Measurements from ENCODE around the gene AP2A1.

AP2A1 gene

GRCh38 chr19:49739933-49740332, 26.9 kb upstream of the AP2A1 start:
- TF ChIP-seq, protein P1, sequence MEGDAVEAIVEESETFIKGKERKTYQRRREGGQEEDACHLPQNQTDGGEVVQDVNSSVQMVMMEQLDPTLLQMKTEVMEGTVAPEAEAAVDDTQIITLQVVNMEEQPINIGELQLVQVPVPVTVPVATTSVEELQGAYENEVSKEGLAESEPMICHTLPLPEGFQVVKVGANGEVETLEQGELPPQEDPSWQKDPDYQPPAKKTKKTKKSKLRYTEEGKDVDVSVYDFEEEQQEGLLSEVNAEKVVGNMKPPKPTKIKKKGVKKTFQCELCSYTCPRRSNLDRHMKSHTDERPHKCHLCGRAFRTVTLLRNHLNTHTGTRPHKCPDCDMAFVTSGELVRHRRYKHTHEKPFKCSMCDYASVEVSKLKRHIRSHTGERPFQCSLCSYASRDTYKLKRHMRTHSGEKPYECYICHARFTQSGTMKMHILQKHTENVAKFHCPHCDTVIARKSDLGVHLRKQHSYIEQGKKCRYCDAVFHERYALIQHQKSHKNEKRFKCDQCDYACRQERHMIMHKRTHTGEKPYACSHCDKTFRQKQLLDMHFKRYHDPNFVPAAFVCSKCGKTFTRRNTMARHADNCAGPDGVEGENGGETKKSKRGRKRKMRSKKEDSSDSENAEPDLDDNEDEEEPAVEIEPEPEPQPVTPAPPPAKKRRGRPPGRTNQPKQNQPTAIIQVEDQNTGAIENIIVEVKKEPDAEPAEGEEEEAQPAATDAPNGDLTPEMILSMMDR (conservative IDR thresholded peaks at IDR 0.05) = no peak
- no peak for TF ChIP-seq ZFX (IDR thresholded peaks at IDR 0.05)
- no peak overlapping the region for H3K27ac ChIP-seq

DNA sequence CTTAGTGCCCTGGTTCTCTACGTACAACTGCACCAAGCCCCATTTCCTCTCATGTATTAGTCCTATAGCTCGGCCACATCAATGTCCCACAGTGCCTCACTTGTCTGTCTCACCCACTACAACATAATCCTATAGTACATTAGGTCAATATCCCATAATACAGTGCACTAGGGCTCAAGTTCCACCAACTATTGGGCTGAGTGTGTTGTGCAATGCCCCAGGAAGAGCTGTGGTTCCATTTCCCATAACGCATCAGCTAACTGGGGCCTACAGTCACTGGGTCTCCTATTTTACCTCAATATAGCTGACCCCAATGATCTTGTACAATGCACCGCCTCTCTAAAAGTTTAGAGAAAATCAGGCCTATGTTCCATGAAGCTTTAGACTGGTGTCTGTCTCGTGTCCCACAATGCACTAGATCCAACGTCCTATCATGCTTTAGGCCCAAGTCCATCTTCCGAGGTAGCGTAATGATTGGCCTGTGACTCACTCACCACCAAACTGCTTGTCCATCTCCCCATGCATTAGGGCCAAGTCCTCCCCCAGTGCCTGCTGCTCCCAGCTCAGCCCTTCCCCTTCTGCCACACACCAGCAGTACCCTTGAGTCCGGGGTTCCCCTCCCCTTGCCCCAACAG, 25.5 kb upstream of the AP2A1 start:
- TF ChIP-seq ZFX (IDR thresholded peaks at IDR 0.05) = no peak
- TF ChIP-seq, protein P1 (conservative IDR thresholded peaks at IDR 0.05) = no peak
- no peak overlapping the region for H3K27ac ChIP-seq

DNA sequence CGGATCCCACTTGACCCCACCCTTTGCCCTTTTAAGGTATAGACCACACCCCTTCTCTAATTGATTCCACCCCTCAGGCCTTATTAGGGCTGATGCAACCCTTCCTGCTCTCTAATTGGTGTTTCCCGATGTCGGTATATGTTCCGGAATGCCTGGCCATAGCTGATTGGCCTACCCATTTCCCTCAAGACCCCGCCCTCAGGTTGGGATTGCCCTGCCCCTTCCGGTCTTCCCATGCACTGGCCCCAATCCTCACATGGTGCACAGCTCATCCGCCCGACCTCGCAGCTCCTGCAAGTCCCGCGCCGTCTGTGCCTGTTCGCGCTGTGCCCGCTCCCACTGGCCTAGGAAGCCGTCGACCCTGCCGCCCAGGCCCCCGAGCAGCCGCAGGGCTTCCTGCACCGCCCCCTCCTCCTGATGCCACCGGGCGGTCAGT, 21.8 kb upstream of the AP2A1 start:
- no peak overlapping the region for H3K27ac ChIP-seq
- TF ChIP-seq, protein P1 (conservative IDR thresholded peaks at IDR 0.05) = no peak
- no peak for TF ChIP-seq ZFX (IDR thresholded peaks at IDR 0.05)

DNA sequence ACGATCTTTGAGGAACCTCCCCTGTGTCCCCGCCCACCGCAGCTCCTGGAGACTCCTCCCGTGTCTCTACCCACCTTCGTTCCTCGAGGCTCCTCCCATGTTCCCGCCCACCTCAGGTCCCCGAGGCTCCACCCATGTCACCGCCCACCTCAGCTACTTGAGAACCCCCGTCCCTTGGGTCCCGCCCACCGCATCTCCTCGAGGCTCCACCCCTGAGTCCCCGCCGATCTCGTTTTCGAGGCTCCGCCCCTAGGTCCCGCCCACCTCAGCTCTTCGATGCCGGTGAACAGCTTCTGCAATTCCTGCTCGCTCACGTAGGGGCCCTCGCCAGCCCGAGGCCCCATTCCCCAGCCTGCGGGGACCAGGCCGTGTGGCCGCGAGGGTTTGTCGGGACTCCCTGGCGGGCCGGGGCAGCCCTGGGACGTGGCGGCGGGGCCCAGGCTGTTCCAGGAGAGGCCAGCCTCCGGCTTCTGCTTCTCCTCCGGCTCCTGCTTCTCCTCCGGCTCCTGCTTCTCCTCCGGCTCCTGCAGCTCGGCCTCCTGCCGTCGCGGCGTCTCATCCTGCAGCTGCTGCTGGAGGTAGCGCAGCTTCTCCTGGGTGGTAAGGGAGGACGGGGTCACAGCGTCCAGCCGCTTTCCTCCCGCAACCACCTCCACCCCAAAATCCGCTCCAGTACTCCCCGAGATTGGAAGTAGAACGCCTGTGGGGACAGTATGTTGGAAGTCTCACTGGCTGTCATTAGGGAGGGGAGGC, 20.4 kb upstream of the AP2A1 start:
- H3K27ac ChIP-seq = no peak overlapping the region
- TF ChIP-seq, protein P1 (conservative IDR thresholded peaks at IDR 0.05) = no peak
- no peak for TF ChIP-seq ZFX (IDR thresholded peaks at IDR 0.05)

- TF ChIP-seq, protein P1 (conservative IDR thresholded peaks at IDR 0.05) = no peak
- no peak for TF ChIP-seq ZFX (IDR thresholded peaks at IDR 0.05)
- H3K27ac ChIP-seq = no peak overlapping the region
These were observed 17.6 kb upstream of the AP2A1 start for GRCh38 chr19:49749055-49749716.

- TF ChIP-seq ZFX (IDR thresholded peaks at IDR 0.05) = no peak
- TF ChIP-seq, protein P1 (conservative IDR thresholded peaks at IDR 0.05) = no peak
- H3K27ac ChIP-seq = no peak overlapping the region
These were observed 17.0 kb upstream of the AP2A1 start for GRCh38 chr19:49749771-49750170.

DNA sequence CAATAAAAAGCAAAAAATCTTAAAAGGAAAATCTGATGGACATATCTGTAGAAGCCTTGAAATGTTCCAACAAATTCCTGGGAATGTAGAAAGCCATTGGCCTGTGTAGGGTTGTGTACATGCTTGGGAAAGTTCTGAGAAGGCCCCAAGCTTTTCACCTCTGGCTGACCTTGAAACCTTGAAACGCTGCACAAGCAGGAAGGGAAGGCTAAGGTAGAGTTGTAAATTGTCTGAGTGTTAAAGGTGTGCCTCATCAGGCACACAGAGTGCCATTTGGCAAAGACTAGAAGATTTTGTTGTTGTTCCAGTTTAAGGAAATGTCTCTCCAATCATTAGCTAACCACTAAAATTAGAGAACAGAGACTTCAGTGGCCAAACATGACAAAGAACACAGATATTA, 14.1 kb upstream of the AP2A1 start:
- no peak overlapping the region for H3K27ac ChIP-seq
- TF ChIP-seq, protein P1 (conservative IDR thresholded peaks at IDR 0.05) = no peak
- TF ChIP-seq ZFX (IDR thresholded peaks at IDR 0.05) = no peak
